Measurements from ENCODE around the gene PTPRG. TPM values are rescaled to one million over a fixed set of nuclear protein-coding genes. Genes with fewer than 3 reads are reported as not detected.

PTPRG gene
- total RNA-seq, 1 experiment from 2014 or later = 0.74 TPM

DNA sequence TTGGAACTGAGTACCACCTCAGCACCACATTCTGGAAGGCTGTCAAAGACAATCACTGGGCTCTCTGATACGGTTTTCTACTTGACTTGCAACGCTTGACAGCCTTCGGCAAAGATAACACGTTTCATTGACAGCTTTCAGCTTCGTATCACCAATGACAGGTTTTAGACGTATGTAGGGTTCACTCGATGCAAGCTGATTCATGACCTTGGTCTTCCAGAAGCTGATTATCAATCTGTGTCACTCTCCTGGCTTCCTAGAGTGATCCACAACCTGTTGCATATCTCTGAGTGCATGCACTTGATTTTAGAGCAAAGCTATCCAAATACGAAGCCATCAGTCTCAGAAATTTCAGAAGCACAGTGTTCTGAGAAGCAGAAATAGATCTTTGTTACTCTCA is 430.3 kb downstream of the PTPRG start:
- ChIA-PET CTCF (no interaction called here), POLR2A (no interaction called here)
- in situ Hi-C loops (cut with HindIII; ENCODE audit: low pct_unique_long_range_greater_than_20kb, low sequenced_read_pairs) (no loop called here), intact Hi-C loops (cut with micrococcal nuclease; ENCODE audit: unreplicated experiment) (no loop called here)
- H3K4me1 ChIP-seq (ENCODE audit: control insufficient read depth, insufficient read depth, low read length) = no peaks in the 10 kb centered on the region
- H3K27me3 ChIP-seq (ENCODE audit: control insufficient read depth, insufficient read depth, low read length) = no peaks in the 10 kb centered on the region
- H3K36me3 ChIP-seq (ENCODE audit: control insufficient read depth, insufficient read depth, low read length) = no peaks in the 10 kb centered on the region
- H3K27ac ChIP-seq (ENCODE audit: low read length) = no peak overlapping the region
- no TSS peak for BruUV-seq (replicated peaks)
- TF ChIP-seq, protein P1, sequence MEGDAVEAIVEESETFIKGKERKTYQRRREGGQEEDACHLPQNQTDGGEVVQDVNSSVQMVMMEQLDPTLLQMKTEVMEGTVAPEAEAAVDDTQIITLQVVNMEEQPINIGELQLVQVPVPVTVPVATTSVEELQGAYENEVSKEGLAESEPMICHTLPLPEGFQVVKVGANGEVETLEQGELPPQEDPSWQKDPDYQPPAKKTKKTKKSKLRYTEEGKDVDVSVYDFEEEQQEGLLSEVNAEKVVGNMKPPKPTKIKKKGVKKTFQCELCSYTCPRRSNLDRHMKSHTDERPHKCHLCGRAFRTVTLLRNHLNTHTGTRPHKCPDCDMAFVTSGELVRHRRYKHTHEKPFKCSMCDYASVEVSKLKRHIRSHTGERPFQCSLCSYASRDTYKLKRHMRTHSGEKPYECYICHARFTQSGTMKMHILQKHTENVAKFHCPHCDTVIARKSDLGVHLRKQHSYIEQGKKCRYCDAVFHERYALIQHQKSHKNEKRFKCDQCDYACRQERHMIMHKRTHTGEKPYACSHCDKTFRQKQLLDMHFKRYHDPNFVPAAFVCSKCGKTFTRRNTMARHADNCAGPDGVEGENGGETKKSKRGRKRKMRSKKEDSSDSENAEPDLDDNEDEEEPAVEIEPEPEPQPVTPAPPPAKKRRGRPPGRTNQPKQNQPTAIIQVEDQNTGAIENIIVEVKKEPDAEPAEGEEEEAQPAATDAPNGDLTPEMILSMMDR (IDR thresholded peaks at IDR 0.05) = no peak
- TF ChIP-seq POLR2AphosphoS5 (IDR thresholded peaks at IDR 0.05; ENCODE audit: low read depth, low read length) (no peak), SIN3A (IDR thresholded peaks at IDR 0.05; ENCODE audit: borderline replicate concordance, insufficient read depth, low read depth, low read length) (no peak), TCF7L2 (IDR thresholded peaks at IDR 0.05; ENCODE audit: low read depth, low read length) (no peak)
- TF ChIP-seq, protein P2, sequence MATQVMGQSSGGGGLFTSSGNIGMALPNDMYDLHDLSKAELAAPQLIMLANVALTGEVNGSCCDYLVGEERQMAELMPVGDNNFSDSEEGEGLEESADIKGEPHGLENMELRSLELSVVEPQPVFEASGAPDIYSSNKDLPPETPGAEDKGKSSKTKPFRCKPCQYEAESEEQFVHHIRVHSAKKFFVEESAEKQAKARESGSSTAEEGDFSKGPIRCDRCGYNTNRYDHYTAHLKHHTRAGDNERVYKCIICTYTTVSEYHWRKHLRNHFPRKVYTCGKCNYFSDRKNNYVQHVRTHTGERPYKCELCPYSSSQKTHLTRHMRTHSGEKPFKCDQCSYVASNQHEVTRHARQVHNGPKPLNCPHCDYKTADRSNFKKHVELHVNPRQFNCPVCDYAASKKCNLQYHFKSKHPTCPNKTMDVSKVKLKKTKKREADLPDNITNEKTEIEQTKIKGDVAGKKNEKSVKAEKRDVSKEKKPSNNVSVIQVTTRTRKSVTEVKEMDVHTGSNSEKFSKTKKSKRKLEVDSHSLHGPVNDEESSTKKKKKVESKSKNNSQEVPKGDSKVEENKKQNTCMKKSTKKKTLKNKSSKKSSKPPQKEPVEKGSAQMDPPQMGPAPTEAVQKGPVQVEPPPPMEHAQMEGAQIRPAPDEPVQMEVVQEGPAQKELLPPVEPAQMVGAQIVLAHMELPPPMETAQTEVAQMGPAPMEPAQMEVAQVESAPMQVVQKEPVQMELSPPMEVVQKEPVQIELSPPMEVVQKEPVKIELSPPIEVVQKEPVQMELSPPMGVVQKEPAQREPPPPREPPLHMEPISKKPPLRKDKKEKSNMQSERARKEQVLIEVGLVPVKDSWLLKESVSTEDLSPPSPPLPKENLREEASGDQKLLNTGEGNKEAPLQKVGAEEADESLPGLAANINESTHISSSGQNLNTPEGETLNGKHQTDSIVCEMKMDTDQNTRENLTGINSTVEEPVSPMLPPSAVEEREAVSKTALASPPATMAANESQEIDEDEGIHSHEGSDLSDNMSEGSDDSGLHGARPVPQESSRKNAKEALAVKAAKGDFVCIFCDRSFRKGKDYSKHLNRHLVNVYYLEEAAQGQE (IDR thresholded peaks at IDR 0.05; ENCODE audit: insufficient read depth in 1 of 2, low read depth in 2 of 2, low read length in 1 of 2) = no peak
- no peaks in the 10 kb centered on the region for H3K9me3 ChIP-seq (ENCODE audit: control insufficient read depth, insufficient read depth, low read depth, low read length)
- no peak for DNase-seq (ENCODE audit: low read depth, low spot score)
- no peak for ATAC-seq
- H3K4me3 ChIP-seq (ENCODE audit: low read depth in 2 of 2, low read length in 2 of 2) = no peak overlapping the region

DNA sequence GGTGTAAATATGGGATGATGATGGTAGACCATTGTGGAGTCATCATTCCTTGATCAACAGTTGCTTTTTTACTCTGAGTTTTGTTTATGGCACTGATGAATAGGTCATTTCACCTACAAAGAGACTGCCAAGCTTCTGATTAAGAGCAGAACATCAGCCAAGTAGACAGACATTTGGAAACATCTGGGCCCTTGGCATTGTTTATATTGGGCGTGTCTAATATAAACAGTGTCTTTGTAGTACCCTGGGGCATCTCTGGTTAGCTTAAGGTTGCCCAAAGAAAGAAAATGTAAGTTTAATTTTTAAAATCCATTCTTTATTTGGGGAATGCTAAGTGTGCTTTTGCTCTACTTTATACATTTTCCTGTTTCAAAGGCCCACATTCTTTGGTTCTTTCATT is 435.0 kb downstream of the PTPRG start:
- ATAC-seq = no peak
- Histone ChIP-seq H3K27me3 (ENCODE audit: control insufficient read depth, insufficient read depth, low read length) (no peaks in the 10 kb centered on the region), H3K27ac (ENCODE audit: low read length) (no peak overlapping the region), H3K36me3 (ENCODE audit: control insufficient read depth, insufficient read depth, low read length) (no peaks in the 10 kb centered on the region), H3K4me3 (ENCODE audit: low read depth in 2 of 2, low read length in 2 of 2) (no peak overlapping the region), H3K9me3 (ENCODE audit: control insufficient read depth, insufficient read depth, low read depth, low read length) (no peaks in the 10 kb centered on the region), H3K4me1 (ENCODE audit: control insufficient read depth, insufficient read depth, low read length) (no peaks in the 10 kb centered on the region)
- ChIA-PET POLR2A (no interaction called here), CTCF (no interaction called here)
- DNase-seq (ENCODE audit: low read depth, low spot score) = no peak
- TF ChIP-seq, protein P2 (IDR thresholded peaks at IDR 0.05; ENCODE audit: insufficient read depth in 1 of 2, low read depth in 2 of 2, low read length in 1 of 2) = no peak
- TF ChIP-seq SIN3A (IDR thresholded peaks at IDR 0.05; ENCODE audit: borderline replicate concordance, insufficient read depth, low read depth, low read length) (no peak), POLR2AphosphoS5 (IDR thresholded peaks at IDR 0.05; ENCODE audit: low read depth, low read length) (no peak), TCF7L2 (IDR thresholded peaks at IDR 0.05; ENCODE audit: low read depth, low read length) (no peak)
- TF ChIP-seq, protein P1 (IDR thresholded peaks at IDR 0.05) = no peak
- no TSS peak for BruUV-seq (replicated peaks)
- in situ Hi-C loops (cut with HindIII; ENCODE audit: low pct_unique_long_range_greater_than_20kb, low sequenced_read_pairs) = no loop called here
- intact Hi-C loops (cut with micrococcal nuclease; ENCODE audit: unreplicated experiment) = no loop called here

Measured in Panc1 (cell line).